Inflammatory macrophage treated with lipopolysaccharide for 1 hour (primary cell): Measurements from ENCODE around the gene KCTD1.

Experiments used
- DNase-seq, 2 donors: peaks; one replicate each; pipeline ENCODE4 v3.0.0-alpha.2; 2020 to 2022

Gene KCTD1

DNA sequence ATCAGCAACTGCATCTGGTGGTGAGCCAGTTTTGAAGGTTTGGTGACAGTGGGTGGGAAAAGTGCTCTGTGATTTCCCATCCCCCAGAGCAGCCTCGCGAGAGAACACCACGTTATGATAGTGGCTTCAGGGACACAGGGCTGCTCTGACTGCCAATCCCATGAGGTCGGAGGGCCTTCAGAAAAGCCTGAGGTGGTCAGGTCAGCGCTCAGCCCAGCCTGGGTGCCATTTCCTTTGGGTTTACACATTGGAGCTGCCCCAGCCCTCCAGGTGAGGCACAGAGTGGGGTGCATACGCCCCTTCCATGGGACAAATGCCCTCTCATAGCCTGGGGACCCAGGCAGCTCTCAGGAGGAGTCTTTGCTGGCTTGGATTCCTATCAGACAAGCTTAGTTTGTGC is 126.8 kb downstream of the KCTD1 start:
- DNase-seq: no peak

GRCh38 chr18:26419746-26420145 is 128.6 kb downstream of the KCTD1 start:
- DNase-seq: no peak

DNA sequence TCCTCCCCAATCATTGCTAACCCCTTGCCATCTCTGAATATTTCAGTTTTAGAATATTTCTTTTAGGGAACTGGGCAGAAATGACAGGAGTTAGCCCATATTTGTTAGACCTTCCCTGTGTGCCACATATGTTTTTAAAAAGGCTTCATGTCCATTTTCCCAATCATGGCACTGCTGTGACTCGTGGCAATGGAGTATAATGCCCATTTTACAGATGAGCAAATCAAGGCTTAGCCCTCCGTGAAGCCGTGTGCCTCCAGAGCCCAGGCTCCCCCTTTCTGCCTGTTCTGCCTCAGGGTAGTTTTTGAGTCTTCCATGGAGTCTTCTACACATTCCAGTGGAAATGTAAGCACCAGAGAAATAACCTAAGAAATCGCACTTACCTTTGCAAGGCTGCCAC is 130.1 kb downstream of the KCTD1 start:
- DNase-seq: no peak

- DNase-seq: no peak
Measured at GRCh38 chr18:26417190-26417589, 131.2 kb downstream of the KCTD1 start.

DNA sequence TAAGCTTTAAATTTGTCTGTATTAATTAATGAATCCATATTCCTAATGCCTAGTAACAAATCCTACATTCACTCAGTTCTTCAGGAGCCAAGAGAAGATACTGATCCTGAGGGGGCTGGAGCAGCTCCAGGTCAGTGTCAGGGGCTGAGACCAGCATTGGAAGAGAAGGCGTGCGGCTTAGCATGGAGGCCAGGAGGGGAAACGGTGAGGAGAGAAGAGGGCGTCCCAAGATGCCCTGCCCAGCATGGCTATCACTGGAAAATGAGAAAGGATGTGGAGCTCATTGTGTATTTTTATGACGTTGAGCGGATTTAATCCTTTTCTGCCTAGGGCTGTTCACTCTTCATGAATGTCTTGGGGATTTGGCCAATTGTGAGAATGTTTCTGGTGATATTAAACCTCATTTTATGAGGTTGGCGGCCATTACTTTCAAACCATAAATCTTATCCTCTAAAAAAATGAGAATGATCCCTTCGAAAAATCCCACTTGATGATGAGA is 131.7 kb downstream of the KCTD1 start:
- no peak for DNase-seq

DNA sequence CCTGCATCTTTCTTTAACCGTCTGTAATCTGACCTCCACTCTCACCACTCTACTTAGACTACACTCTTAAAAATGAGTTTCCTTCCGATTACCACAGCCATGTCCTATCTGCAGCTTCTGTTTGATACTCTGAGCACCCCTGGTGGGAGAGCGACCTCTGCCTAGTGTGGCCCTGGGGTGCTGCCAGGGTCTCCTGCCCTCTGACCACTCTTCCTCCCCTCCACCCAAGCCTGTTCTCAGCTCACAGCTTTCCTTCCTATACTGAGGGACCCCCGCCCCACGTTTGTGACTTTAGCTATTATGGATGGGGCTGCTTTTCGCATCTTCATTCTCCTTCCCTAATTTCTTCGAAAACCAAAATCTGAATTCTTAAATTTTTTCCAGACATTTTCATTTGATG is 132.7 kb downstream of the KCTD1 start:
- no peak for DNase-seq

- no peak for DNase-seq
Measured at GRCh38 chr18:26414901-26415440, 133.4 kb downstream of the KCTD1 start.

DNA sequence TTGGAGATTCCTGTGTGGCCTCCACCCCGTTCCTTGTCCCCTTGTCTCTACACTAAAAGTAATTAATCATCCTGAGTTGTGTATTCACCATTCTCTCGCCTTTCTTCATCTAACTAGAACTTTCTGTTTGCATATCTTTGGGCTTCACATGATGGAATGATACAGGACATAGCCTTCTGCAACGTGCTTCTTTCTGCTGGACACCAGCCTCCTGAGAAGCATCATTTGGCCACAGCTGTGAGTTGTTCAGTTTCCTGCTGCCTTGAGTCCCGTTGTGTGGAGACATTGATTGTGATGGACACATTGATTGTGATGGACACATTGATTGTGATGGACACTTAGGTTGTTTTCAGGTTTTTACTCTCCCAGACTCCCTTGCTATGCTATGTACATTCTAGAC is 139.3 kb downstream of the KCTD1 start:
- no peak for DNase-seq

DNA sequence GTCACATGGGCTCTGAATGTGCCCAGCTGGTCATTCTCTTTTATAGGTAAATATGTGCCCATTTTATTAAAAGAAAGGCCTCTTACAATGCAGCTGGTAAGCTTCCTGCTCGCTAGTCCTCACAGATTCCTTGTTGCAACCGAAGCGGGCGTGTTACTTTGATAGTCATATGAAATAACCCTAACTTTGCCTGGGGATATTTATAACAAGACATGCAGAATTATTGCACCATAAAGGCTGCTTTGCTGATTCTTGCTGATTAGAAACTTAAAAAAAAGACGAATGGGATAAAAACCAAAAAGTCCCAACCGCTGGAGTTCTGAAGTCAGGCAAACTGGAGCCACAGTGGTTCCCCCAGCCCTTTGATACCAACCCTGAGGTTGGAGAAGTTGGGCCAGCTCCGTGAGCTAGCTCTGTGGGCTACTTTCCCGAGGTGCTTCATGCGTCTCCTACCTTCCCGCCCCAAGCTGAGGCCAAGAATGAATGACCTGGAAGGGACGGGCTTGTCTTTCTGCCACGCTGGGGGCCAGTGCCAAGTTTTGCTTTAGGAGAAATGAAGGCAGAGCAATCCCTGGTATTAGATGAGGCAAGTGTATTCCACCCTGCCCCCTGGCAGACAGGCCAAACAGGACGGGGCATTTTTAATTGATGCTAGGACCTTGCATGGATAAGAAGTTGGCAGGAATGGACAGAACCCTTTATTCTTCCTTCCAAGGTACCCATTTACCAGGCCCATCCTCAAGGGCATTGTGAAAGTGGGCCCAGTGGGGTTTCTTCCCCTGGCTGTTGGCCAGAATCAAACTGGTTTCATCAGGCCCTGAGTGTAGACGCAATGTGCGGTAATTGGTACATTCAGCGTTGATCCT is 140.4 kb downstream of the KCTD1 start:
- no peak for DNase-seq

GRCh38 chr18:26406854-26407517 is 141.4 kb downstream of the KCTD1 start:
- DNase-seq: no peak

DNA sequence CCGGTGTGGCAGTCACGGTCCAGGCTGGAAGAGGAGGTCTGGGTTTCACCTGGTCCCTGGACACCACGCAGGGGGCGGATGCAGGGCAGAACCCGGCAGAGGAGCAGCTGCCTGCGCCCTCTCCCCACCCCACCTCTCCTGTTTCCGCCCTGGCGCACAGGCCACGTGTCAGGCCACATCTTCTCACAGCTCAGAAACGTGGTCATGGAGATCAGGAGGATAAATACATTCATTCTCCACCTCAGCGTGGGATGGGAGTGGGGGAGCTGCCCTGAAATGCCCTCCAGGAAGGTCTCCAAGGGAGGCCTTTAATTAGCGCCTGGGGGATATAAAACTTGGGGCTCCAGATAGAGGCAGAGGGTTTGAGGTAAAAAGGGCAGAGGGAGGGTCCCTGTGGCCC is 142.0 kb downstream of the KCTD1 start:
- DNase-seq: no peak

DNA sequence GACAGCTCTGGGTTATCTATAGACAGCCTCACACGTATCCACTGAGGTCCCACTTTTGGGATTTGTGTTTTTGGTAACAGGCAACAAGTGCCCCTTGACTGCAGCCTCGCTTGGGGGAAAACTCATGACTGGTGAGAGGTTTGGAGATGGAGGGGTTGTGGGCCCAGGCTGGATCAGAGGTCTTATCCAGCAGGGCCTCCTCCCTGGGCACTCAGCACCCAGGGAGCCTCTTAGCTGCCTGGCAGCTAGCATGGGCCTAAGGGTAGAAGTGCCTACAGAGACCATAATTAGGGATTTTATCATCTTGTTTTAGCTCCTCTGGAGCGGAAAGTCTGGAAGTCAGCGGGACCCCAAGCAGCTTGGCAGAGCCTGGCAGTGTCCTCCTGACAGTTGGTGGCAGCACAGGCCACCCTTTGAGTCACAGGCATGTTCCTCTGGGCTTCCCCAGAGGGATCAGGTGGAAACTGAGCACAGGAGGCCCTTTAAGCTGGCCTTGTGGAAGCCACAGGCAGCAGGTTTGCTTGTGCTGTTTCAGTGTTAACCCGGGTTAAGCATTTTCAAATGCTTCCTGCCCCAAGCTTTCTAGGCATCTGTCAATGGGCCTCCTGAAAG is 143.1 kb downstream of the KCTD1 start:
- no peak for DNase-seq
